Trophoblast cell (in vitro differentiated cells and primary cell): ENCODE measurements around the gene MPZL1.
"Not testable (repeated sequence)": the region's sequence is repeated elsewhere in the genome, so short reads cannot be mapped to it uniquely, and the experiment has no call there.

Experiments
- DNase-seq, 2 donors: peaks; one replicate each; pipeline ENCODE4 v3.0.0-alpha.2; 2016
- H2AFZ ChIP-seq: 2 replicates; pipeline ENCODE4 v1.6.1; 2013; ENCODE audit warnings: low read length, moderate library complexity, mild to moderate bottlenecking; ENCODE audit not compliant: insufficient read depth, poor library complexity
- H2AK5ac ChIP-seq: 2 replicates; pipeline ENCODE4 v1.6.1; 2013; ENCODE audit warnings: mild to moderate bottlenecking, low read length
- H2BK120ac ChIP-seq: 2 replicates; pipeline ENCODE4 v1.6.1; 2013; ENCODE audit warnings: low read length, mild to moderate bottlenecking, moderate library complexity; ENCODE audit not compliant: insufficient read depth, poor library complexity
- H2BK12ac ChIP-seq: 2 replicates; pipeline ENCODE4 v1.6.1; 2013; ENCODE audit warnings: mild to moderate bottlenecking, low read length, moderate library complexity
- H2BK5ac ChIP-seq: 2 replicates; pipeline ENCODE4 v1.6.1; 2013; ENCODE audit warnings: low read length, low read depth, moderate library complexity, mild to moderate bottlenecking; ENCODE audit not compliant: poor library complexity
- H3K14ac ChIP-seq: 2 replicates; pipeline ENCODE4 v1.6.1; 2013; ENCODE audit warnings: mild to moderate bottlenecking, low read length
- H3K18ac ChIP-seq: 2 replicates; pipeline ENCODE4 v1.6.1; 2013; ENCODE audit warnings: mild to moderate bottlenecking, low read length
- H3K23ac ChIP-seq: 2 replicates; pipeline ENCODE4 v1.6.1; 2013; ENCODE audit warnings: low read length
- H3K27ac ChIP-seq: 2 replicates; pipeline ENCODE4 v1.5.1; 2013; ENCODE audit warnings: low read depth, mild to moderate bottlenecking, inconsistent platforms, low read length, moderate library complexity
- H3K27me3 ChIP-seq: 2 replicates; pipeline ENCODE4 v1.6.1; 2013; ENCODE audit warnings: inconsistent platforms, mild to moderate bottlenecking, low read length, moderate library complexity; ENCODE audit not compliant: insufficient read depth
- H3K36me3 ChIP-seq, 2 experiments: 1 replicate in 1 of 2; 2 replicates in 1 of 2; pipeline ENCODE4 v1.6.1; 2013; ENCODE audit warnings: low read length in 2 of 2, mild to moderate bottlenecking in 2 of 2, moderate library complexity in 1 of 2; ENCODE audit not compliant: insufficient read depth in 2 of 2, control insufficient read depth in 1 of 2
- H3K4ac ChIP-seq: 2 replicates; pipeline ENCODE4 v1.6.1; 2013; ENCODE audit warnings: low read depth, mild to moderate bottlenecking, low read length, moderate library complexity
- H3K4me1 ChIP-seq, 2 experiments: 1 replicate in 1 of 2; 2 replicates in 1 of 2; pipeline ENCODE4 v1.6.1; 2013; ENCODE audit warnings: low read length in 2 of 2, mild to moderate bottlenecking in 2 of 2, moderate library complexity in 1 of 2; ENCODE audit not compliant: insufficient read depth in 2 of 2, control insufficient read depth in 1 of 2
- H3K4me2 ChIP-seq: 2 replicates; pipeline ENCODE4 v1.6.1; 2013; ENCODE audit warnings: inconsistent platforms, mild to moderate bottlenecking, low read length, moderate library complexity
- H3K4me3 ChIP-seq: 2 replicates; pipeline ENCODE4 v1.5.1; 2013; ENCODE audit warnings: mild to moderate bottlenecking, low read depth, low read length, inconsistent platforms
- H3K79me1 ChIP-seq: one replicate; pipeline ENCODE4 v1.6.1; 2013; ENCODE audit warnings: low read length
- H3K79me2 ChIP-seq: 2 replicates; pipeline ENCODE4 v1.6.1; 2013; ENCODE audit warnings: low read length, mild to moderate bottlenecking; ENCODE audit not compliant: control insufficient read depth, insufficient read depth, poor library complexity
- H3K9ac ChIP-seq: 2 replicates; pipeline ENCODE4 v1.6.1; 2013; ENCODE audit warnings: mild to moderate bottlenecking, low read length
- H3K9me3 ChIP-seq: 2 replicates; pipeline ENCODE4 v1.6.1; 2013; ENCODE audit warnings: low read depth, mild to moderate bottlenecking, control low read depth, inconsistent platforms, low read length; ENCODE audit not compliant: insufficient read depth
- H4K12ac ChIP-seq: 2 replicates; pipeline ENCODE4 v1.6.1; 2013; ENCODE audit warnings: low read depth, mild to moderate bottlenecking, low read length, moderate library complexity
- H4K8ac ChIP-seq: 2 replicates; pipeline ENCODE4 v1.6.1; 2013; ENCODE audit warnings: low read depth, mild to moderate bottlenecking, low read length, moderate library complexity
- H4K91ac ChIP-seq: one replicate; pipeline ENCODE4 v1.6.1; 2013; ENCODE audit warnings: low read depth, mild to moderate bottlenecking, low read length, moderate library complexity
- WGBS: extraction: QIAGEN DNeasy Blood & Tissue Kit; methylation state at CpG from one replicate; pipeline ENCODE4 v1.1.7; 2013; ENCODE audit warnings: missing lambda C conversion rate; ENCODE audit not compliant: insufficient read length, insufficient coverage; ENCODE audit errors: extremely low coverage; 5-methylcytosine and 5-hydroxymethylcytosine counted together

Gene MPZL1

GRCh38 chr1:167718914-167719691, 2.7 kb upstream of the MPZL1 start:
- peak; percentile 43 to 78 for DNase-seq
- peak overlapping the region; percentile 59 for H3K4ac ChIP-seq
- H2AFZ ChIP-seq, result no peak overlapping the region
- no CpG with 5 or more reads among the region's 7 CpGs for WGBS
- no peaks in the 10 kb centered on the region for H3K27me3 ChIP-seq
- peak overlapping the region; percentile 53 for H3K4me2 ChIP-seq
- H3K23ac ChIP-seq, result no peak overlapping the region
- peak overlapping the region; percentile 86 for H4K8ac ChIP-seq
- H4K12ac ChIP-seq, result no peak overlapping the region
- H4K91ac ChIP-seq, result peak overlapping the region; percentile 96
- peak overlapping the region; percentile 99 for H2BK5ac ChIP-seq
- H3K18ac ChIP-seq, result peak overlapping the region; percentile 85
- H3K79me2 ChIP-seq, result peaks cover 29% of the 10 kb centered on the region
- H3K4me3 ChIP-seq, result no peak overlapping the region
- peaks cover 11 to 22% of the 10 kb centered on the region in 2 experiments for H3K4me1 ChIP-seq
- peak overlapping the region; percentile 99 for H3K27ac ChIP-seq
- peak overlapping the region; percentile 73 for H2AK5ac ChIP-seq
- peaks cover 44% of the 10 kb centered on the region for H3K79me1 ChIP-seq
- H2BK120ac ChIP-seq, result peak overlapping the region; percentile 99
- peak overlapping the region; percentile 31 for H3K9ac ChIP-seq
- peaks cover 1% of the 10 kb centered on the region for H3K9me3 ChIP-seq
- H3K36me3 ChIP-seq, result no peaks in the 10 kb centered on the region
- H3K14ac ChIP-seq, result peak overlapping the region; percentile 95
- peak overlapping the region; percentile 94 for H2BK12ac ChIP-seq

- Histone ChIP-seq H3K9ac (peak overlapping the region; percentile 68), H3K4ac (peak overlapping the region; percentile 61), H2AK5ac (peak overlapping the region; percentile 57), H4K12ac (peak overlapping the region; percentile 40), H3K4me1 (peaks cover 13 to 27% of the 10 kb centered on the region in 2 experiments), H3K14ac (peak overlapping the region; percentile 86), H3K4me2 (peak overlapping the region; percentile 53), H4K8ac (peak overlapping the region; percentile 74), H2BK5ac (peak overlapping the region; percentile 99), H2BK12ac (peak overlapping the region; percentile 63), H2AFZ (peak overlapping the region; percentile 30), H3K18ac (peak overlapping the region; percentile 78), H2BK120ac (peak overlapping the region; percentile 99), H3K27ac (peak overlapping the region; percentile 99), H3K79me2 (peaks cover 34% of the 10 kb centered on the region), H4K91ac (peak overlapping the region; percentile 96), H3K79me1 (peaks cover 45% of the 10 kb centered on the region)
- not testable (repeated sequence) for H3K27me3 ChIP-seq, H3K9me3 ChIP-seq, H3K23ac ChIP-seq, H3K36me3 ChIP-seq, H3K4me3 ChIP-seq
- peak; percentile 43 to 70 for DNase-seq
- WGBS, result no CpG with 5 or more reads among the region's 25 CpGs
Observed at GRCh38 chr1:167719715-167720421, 1.9 kb upstream of the MPZL1 start.

GRCh38 chr1:167720965-167721616, 691 bp upstream of the MPZL1 start:
- Histone ChIP-seq H4K91ac (peak overlapping the region; percentile 95), H3K14ac (peak overlapping the region; percentile 95), H2BK120ac (peak overlapping the region; percentile 92), H4K8ac (peak overlapping the region; percentile 91), H3K79me2 (peaks cover 35% of the 10 kb centered on the region), H3K4me2 (peak overlapping the region; percentile 80), H3K79me1 (peaks cover 45% of the 10 kb centered on the region), H3K9ac (peak overlapping the region; percentile 86), H3K27me3 (no peaks in the 10 kb centered on the region), H3K4ac (peak overlapping the region; percentile 95), H2BK5ac (peak overlapping the region; percentile 98), H3K36me3 (no peaks in the 10 kb centered on the region), H4K12ac (peak overlapping the region; percentile 80), H2AK5ac (peak overlapping the region; percentile 94), H3K4me3 (peak overlapping the region; percentile 70), H3K9me3 (peaks cover 1% of the 10 kb centered on the region), H3K18ac (peak overlapping the region; percentile 95), H3K4me1 (peaks cover 15 to 32% of the 10 kb centered on the region in 2 experiments), H3K23ac (no peak overlapping the region), H3K27ac (peak overlapping the region; percentile 99), H2AFZ (no peak overlapping the region), H2BK12ac (peak overlapping the region; percentile 75)
- WGBS, result no CpG with 5 or more reads among the region's 13 CpGs
- DNase-seq, result peak in 1 of 2 donors; percentile 31
